GM18498 (cell line): ENCODE measurements around the gene KRT12.
A peak's percentile ranks its signal among the peaks of the same experiment; 100 is the strongest.

Source experiments
- ATAC-seq: cut with Tn5 transposase; IDR thresholded peaks from one replicate; pipeline ENCODE4 v1.9.1; 2021; ENCODE audit warnings: mild to moderate bottlenecking, moderate library complexity; ENCODE audit not compliant: unreplicated experiment

The KRT12 gene

GRCh38 chr17:40846515-40847144, 20.4 kb downstream of the KRT12 start:
- ATAC-seq: no peak

- ATAC-seq: no peak
Observed at GRCh38 chr17:40844671-40845107, 22.3 kb downstream of the KRT12 start.

GRCh38 chr17:40843242-40843641, 23.8 kb downstream of the KRT12 start:
- no peak for ATAC-seq

- no peak for ATAC-seq
Observed at GRCh38 chr17:40841246-40841645, 25.8 kb downstream of the KRT12 start.

GRCh38 chr17:40839194-40839593, 27.8 kb downstream of the KRT12 start:
- no peak for ATAC-seq

GRCh38 chr17:40836020-40836419, 31.0 kb downstream of the KRT12 start:
- no peak for ATAC-seq

- no peak for ATAC-seq
Observed at GRCh38 chr17:40833882-40834281, 33.1 kb downstream of the KRT12 start.

GRCh38 chr17:40832840-40833239, 34.2 kb downstream of the KRT12 start:
- ATAC-seq: no peak

- no peak for ATAC-seq
Observed at GRCh38 chr17:40830085-40830776, 36.8 kb downstream of the KRT12 start.

GRCh38 chr17:40828454-40829044, 38.5 kb downstream of the KRT12 start:
- no peak for ATAC-seq

- no peak for ATAC-seq
Observed at GRCh38 chr17:40827746-40828453, 39.1 kb downstream of the KRT12 start.

- no peak for ATAC-seq
Observed at GRCh38 chr17:40825599-40825998, 41.4 kb downstream of the KRT12 start.

- ATAC-seq: no peak
Observed at GRCh38 chr17:40824015-40824832, 42.8 kb downstream of the KRT12 start.

- ATAC-seq: no peak
Observed at GRCh38 chr17:40822132-40822812, 44.8 kb downstream of the KRT12 start, which contains the start of gene KRT10. Gene KRT10, minus strand, starts transcription at chr17:40822614. Its CDS starts 29 bp downstream, at chr17:40822585.

- ATAC-seq: no peak
Observed at GRCh38 chr17:40821536-40821935, 45.5 kb downstream of the KRT12 start.

GRCh38 chr17:40820228-40820838, 46.7 kb downstream of the KRT12 start:
- no peak for ATAC-seq

GRCh38 chr17:40819528-40820125, 47.4 kb downstream of the KRT12 start:
- ATAC-seq: no peak

- ATAC-seq: peak; percentile 88
Observed at GRCh38 chr17:40818733-40819527, 48.1 kb downstream of the KRT12 start.
